Keratinocyte (primary cell): Measurements from ENCODE around the gene PRKCE.

Experiments used
- CTCF ChIP-seq, 3 experiments: IDR thresholded peaks in 1 of 3; conservative IDR thresholded peaks in 1 of 3; optimal IDR thresholded peaks in 1 of 3; 2 replicates in 2 of 3; 3 replicates in 1 of 3; pipeline versions ENCODE3 to v1.5.1; 2011; ENCODE audit warnings: low read length in 3 of 3, mild to moderate bottlenecking in 3 of 3, moderate library complexity in 2 of 3, control low read depth in 1 of 3, inconsistent platforms in 1 of 3; ENCODE audit not compliant: insufficient read depth in 2 of 3; ENCODE audit errors: extremely low read depth in 1 of 3
- EZH2 ChIP-seq: IDR thresholded peaks from one replicate; pipeline ENCODE4 v1.6.1; 2012; ENCODE audit warnings: inconsistent platforms, mild to moderate bottlenecking, low read length, moderate library complexity

- no peak for TF ChIP-seq CTCF (optimal IDR thresholded peaks at IDR 0.05 in 1 of 3, IDR thresholded peaks at IDR 0.05 in 1 of 3, conservative IDR thresholded peaks at IDR 0.05 in 1 of 3; ENCODE audit: extremely low read depth in 1 of 3, insufficient read depth in 2 of 3, low read length in 3 of 3)
- TF ChIP-seq EZH2 = no peak
These were observed 157.7 kb downstream of the PRKCE start for GRCh38 chr2:45809205-45809604.
